ENCODE data around the gene SWSAP1.

DNA sequence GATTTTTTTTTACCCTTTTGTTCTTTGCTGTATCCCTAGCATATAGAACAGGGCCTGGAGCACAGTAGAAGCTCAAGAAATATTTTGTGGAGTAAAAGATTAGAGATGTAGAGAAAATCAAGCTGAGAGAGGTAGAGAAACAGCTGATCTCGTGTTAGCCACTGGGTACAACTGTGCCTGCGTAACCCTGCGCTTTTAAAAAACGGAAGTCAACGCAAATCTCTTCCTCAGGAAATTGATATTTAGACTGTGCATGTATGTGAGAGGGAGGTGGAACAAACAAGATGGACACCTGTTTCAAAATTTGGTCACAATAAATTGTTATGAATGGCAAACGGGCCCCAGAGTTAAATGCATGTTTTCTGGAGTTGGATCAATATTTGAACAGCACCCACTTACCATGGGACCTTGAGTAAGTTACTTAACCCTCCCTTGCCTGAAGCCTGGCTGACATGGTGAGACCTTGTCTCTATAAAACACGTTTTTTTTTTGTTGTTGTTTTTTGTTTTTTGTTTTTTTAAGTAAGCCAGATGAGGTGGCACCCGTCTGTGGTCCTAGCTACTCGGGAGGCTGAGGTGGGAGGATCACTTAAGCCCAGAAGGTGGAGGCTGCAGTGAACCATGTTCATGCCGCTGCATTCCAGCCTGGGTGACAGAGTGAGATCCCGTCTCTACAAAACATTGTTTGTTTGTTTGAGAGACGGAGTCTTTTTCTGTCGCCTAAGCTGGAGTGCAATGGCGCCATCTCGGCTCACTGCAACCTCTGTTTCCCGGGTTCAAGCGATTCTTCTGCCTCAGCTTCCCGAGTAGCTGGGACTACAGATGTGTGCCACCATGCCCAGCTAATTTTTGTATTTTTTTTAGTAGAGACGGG is 12.9 kb downstream of the SWSAP1 start:
- TF ChIP-seq, protein P1, sequence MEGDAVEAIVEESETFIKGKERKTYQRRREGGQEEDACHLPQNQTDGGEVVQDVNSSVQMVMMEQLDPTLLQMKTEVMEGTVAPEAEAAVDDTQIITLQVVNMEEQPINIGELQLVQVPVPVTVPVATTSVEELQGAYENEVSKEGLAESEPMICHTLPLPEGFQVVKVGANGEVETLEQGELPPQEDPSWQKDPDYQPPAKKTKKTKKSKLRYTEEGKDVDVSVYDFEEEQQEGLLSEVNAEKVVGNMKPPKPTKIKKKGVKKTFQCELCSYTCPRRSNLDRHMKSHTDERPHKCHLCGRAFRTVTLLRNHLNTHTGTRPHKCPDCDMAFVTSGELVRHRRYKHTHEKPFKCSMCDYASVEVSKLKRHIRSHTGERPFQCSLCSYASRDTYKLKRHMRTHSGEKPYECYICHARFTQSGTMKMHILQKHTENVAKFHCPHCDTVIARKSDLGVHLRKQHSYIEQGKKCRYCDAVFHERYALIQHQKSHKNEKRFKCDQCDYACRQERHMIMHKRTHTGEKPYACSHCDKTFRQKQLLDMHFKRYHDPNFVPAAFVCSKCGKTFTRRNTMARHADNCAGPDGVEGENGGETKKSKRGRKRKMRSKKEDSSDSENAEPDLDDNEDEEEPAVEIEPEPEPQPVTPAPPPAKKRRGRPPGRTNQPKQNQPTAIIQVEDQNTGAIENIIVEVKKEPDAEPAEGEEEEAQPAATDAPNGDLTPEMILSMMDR (IDR thresholded peaks at IDR 0.05): no peak
- TF ChIP-seq POLR2A (IDR thresholded peaks at IDR 0.05): no peak

Data from upper lobe of left lung (tissue), 4 donors.